Gastrocnemius medialis (tissue), 4 donors: ENCODE measurements around the gene SMAD6.

ENCODE experiments used
- POLR2A ChIP-seq, 2 donors: fragments of 450-650 bp; IDR thresholded peaks; one replicate each; pipeline ENCODE4 v1.6.1; 2017; ENCODE audit warnings: antibody characterized with exemption in 2 of 2, mild to moderate bottlenecking in 2 of 2, moderate library complexity in 2 of 2
- TF ChIP-seq, protein P1 (sequence below), 5 experiments: fragments of 450-650 bp in 3 of 5; fragments of 200-600 bp in 2 of 5; sonication (generic) in 2 of 5; IDR thresholded peaks in 4 of 5; conservative IDR thresholded peaks in 1 of 5; 1 replicate in 4 of 5; 2 replicates in 1 of 5; pipeline ENCODE4 v1.5.1; 2016 to 2019; ENCODE audit warnings: antibody characterized with exemption in 5 of 5, mild to moderate bottlenecking in 3 of 5, moderate library complexity in 3 of 5

DNA sequence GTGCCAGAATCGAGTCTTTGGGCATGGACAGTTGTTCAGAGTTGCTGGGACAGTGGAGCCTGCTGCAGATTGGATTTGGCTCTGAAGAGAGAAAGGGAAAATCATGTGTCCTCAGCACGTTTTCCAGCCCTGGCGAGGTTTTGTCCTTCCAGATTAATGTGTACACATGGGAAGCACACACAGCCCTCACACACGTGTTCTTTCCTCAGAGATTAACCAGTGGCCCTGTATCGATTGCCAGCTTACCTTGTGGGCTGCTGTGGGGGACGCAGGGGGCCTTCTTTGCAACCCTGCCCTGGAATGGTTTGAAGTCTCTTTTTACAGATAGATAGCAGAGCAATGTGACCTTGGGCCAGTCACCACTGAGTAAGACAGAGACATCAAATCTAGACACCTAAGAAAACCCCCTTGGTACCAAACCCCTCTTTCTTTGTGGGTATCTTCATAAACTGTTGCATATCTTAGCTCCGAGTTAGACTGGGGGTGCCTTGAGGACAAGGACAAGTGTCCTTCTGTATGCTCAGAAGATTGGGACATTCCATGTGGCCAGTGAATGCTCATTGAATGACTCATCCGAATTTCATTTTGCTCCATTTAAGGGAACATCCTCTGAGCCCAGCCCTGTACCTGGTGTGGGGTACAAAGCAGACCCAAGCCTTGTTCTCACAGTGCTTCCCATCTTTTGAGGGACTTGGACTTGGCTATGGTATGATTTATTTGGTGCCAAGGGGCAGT, 48.0 kb downstream of the SMAD6 start:
- TF ChIP-seq POLR2A (IDR thresholded peaks at IDR 0.05), result no peak
- TF ChIP-seq, protein P1, sequence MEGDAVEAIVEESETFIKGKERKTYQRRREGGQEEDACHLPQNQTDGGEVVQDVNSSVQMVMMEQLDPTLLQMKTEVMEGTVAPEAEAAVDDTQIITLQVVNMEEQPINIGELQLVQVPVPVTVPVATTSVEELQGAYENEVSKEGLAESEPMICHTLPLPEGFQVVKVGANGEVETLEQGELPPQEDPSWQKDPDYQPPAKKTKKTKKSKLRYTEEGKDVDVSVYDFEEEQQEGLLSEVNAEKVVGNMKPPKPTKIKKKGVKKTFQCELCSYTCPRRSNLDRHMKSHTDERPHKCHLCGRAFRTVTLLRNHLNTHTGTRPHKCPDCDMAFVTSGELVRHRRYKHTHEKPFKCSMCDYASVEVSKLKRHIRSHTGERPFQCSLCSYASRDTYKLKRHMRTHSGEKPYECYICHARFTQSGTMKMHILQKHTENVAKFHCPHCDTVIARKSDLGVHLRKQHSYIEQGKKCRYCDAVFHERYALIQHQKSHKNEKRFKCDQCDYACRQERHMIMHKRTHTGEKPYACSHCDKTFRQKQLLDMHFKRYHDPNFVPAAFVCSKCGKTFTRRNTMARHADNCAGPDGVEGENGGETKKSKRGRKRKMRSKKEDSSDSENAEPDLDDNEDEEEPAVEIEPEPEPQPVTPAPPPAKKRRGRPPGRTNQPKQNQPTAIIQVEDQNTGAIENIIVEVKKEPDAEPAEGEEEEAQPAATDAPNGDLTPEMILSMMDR (IDR thresholded peaks at IDR 0.05 in 4 of 5, conservative IDR thresholded peaks at IDR 0.05 in 1 of 5), result no peak
